GM12872 (cell line): Measurements from ENCODE around the gene FOXN3.

Experiments
- TF ChIP-seq, protein P1 (sequence below): IDR thresholded peaks from 3 replicates; pipeline ENCODE4 v1.5.1; 2011; ENCODE audit warnings: low read depth, mild to moderate bottlenecking, low read length, moderate library complexity; ENCODE audit not compliant: insufficient read depth

The FOXN3 gene

GRCh38 chr14:89399594-89400068 lies 17.4 kb downstream of the FOXN3 start:
- TF ChIP-seq, protein P1, sequence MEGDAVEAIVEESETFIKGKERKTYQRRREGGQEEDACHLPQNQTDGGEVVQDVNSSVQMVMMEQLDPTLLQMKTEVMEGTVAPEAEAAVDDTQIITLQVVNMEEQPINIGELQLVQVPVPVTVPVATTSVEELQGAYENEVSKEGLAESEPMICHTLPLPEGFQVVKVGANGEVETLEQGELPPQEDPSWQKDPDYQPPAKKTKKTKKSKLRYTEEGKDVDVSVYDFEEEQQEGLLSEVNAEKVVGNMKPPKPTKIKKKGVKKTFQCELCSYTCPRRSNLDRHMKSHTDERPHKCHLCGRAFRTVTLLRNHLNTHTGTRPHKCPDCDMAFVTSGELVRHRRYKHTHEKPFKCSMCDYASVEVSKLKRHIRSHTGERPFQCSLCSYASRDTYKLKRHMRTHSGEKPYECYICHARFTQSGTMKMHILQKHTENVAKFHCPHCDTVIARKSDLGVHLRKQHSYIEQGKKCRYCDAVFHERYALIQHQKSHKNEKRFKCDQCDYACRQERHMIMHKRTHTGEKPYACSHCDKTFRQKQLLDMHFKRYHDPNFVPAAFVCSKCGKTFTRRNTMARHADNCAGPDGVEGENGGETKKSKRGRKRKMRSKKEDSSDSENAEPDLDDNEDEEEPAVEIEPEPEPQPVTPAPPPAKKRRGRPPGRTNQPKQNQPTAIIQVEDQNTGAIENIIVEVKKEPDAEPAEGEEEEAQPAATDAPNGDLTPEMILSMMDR: no peak

GRCh38 chr14:89399157-89399556 lies 17.9 kb downstream of the FOXN3 start:
- TF ChIP-seq, protein P1: no peak

DNA sequence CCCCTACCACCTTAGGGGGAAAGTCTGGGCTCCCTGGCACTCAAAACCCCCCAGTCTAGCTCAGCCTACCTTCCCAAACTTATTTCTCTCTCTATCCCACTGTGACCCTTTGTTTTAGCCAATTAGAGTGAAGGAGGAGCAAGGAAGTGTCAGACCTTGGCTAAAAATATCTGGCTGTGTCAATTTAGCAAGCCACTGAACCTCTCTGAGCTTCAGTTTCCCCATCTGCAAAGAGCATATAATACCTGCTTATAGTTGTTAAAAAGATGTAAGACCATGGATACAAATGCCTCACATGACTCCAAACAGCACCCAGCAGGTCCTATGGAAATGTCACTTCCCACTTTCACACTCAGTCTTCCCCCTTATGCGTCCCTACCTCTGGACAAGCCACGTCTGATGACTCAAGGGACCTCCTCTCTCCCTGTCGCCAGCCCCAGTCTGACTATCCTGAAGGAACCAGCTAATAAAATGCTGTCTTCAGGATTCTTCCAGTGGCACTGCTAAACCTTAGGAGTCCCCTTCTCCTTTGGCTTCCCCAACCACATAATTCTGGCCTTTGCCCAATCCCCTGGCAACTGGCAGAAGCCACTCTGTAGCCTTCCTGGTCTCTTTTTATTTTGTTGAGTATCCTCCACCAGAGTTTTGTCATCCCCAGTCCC lies 19.3 kb downstream of the FOXN3 start:
- TF ChIP-seq, protein P1: no peak

GRCh38 chr14:89394972-89395371 lies 22.1 kb downstream of the FOXN3 start:
- TF ChIP-seq, protein P1: no peak

DNA sequence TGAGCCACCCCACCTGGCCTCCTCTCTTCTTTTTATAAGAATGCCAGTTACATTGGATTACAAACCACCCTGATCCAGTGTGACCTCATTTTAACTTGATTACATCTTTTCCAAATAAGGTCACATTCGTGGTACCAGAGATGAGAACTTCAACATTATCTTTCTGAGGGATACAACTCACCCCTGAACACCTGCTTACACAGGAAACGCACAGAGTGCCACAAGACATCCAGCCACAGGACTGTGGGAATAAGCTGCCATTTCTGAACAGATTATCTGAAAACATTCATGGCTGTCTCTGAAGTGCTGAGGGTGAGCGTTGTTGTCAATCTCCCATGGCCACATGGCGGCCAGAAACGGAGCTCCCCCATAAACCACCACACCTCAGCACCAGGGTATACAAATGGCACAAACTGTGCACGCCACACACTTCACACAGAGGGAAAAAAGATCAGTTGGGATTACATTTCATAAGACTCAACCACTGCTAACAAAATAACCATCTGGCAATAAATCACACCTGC lies 23.7 kb downstream of the FOXN3 start:
- TF ChIP-seq, protein P1: no peak

DNA sequence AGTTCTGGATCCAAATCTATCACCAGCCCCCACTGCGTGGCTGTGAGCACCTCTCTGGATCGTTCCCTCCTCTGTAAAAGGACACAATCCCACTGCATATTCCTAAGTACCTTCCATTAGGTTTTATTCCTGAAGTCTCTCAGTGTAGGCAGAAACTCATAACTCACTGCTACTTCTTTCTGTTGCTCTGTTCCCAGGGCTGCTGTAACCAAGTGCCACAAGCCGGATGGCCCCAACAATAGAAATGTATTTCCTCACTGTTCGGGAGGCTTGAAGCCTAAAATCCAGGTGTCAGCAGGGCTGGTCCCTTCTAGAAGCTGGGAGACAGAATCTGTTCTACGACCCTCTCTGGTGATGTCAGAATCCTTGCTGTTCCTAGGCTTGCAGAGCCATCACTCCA lies 24.9 kb downstream of the FOXN3 start:
- TF ChIP-seq, protein P1: no peak

DNA sequence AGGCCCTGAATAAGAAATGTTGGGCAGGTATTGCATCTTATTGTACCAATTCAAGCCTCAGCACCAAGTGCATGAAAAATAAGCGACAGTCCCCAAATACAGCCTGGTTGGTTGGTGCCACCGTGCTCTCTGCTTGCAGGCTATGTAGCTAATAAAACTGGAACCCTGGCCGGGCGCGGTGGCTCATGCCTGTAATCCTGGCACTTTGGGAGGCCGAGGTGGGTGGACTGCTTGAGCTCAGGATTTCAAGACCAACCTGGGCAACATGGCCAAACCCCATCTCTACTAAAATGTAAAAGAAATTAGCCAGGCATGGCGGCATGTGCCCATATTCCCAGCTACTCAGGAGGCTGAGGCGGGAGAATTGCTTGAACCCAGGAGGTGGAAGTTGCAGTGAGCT lies 25.5 kb downstream of the FOXN3 start:
- TF ChIP-seq, protein P1: no peak
